Spleen (tissue), 11 donors: Measurements from ENCODE around the gene BRINP3. TPM values are rescaled to one million over a fixed set of nuclear protein-coding genes. Genes with fewer than 3 reads are reported as not detected.

ENCODE experiments used
- DNase-seq: peaks from one replicate; pipeline ENCODE4 v3.0.0-alpha.2; 2020
- H3K27ac ChIP-seq, 8 donors: fragments of 200-600 bp; sonication (generic) in 7 of 8; 1 replicate in 4 of 8; 2 replicates in 4 of 8; pipeline versions ENCODE4 v1.5.0 to v1.8.0; 2016 to 2021; ENCODE audit warnings: inconsistent platforms in 4 of 8, mild to moderate bottlenecking in 4 of 8, moderate library complexity in 1 of 8
- H3K27me3 ChIP-seq, 7 donors: fragments of 200-600 bp; sonication (generic) in 6 of 7; replicated peaks in 1 of 7; 1 replicate in 4 of 7; 2 replicates in 3 of 7; pipeline versions ENCODE4 v1.5.0 to v1.8.0; 2016 to 2021; ENCODE audit warnings: inconsistent platforms in 3 of 7, mild to moderate bottlenecking in 1 of 7
- H3K36me3 ChIP-seq, 6 donors: fragments of 200-600 bp; sonication (generic) in 5 of 6; 1 replicate in 4 of 6; 2 replicates in 2 of 6; pipeline versions ENCODE4 v1.5.0 to v1.8.0; 2016 to 2021; ENCODE audit warnings: inconsistent platforms in 2 of 6
- H3K4me1 ChIP-seq, 6 donors: fragments of 200-600 bp; sonication (generic) in 5 of 6; 1 replicate in 3 of 6; 2 replicates in 3 of 6; pipeline versions ENCODE4 v1.5.0 to v1.8.0; 2016 to 2021; ENCODE audit warnings: inconsistent platforms in 3 of 6
- H3K4me3 ChIP-seq, 8 donors: fragments of 200-600 bp; sonication (generic) in 7 of 8; 1 replicate in 4 of 8; 2 replicates in 4 of 8; pipeline versions ENCODE4 v1.5.0 to v1.8.0; 2016 to 2021; ENCODE audit warnings: inconsistent platforms in 4 of 8, mild to moderate bottlenecking in 4 of 8, moderate library complexity in 2 of 8
- H3K9me3 ChIP-seq, 8 donors: fragments of 200-600 bp; sonication (generic) in 7 of 8; 1 replicate in 4 of 8; 2 replicates in 4 of 8; pipeline versions ENCODE4 v1.5.0 to v1.8.0; 2016 to 2021; ENCODE audit warnings: inconsistent platforms in 4 of 8
- CTCF ChIP-seq, 11 experiments: fragments of 200-600 bp in 7 of 11; fragments of 450-650 bp in 4 of 11; sonication (generic) in 4 of 11; IDR thresholded peaks in 8 of 11; conservative IDR thresholded peaks in 3 of 11; 1 replicate in 7 of 11; 2 replicates in 4 of 11; pipeline versions ENCODE4 v1.4.0 to v1.8.0; 2016 to 2021; ENCODE audit warnings: antibody characterized with exemption in 11 of 11, inconsistent platforms in 4 of 11, mild to moderate bottlenecking in 1 of 11
- POLR2A ChIP-seq, 3 donors: fragments of 450-650 bp; IDR thresholded peaks; one replicate each; pipeline ENCODE4 v1.5.1; 2017; ENCODE audit warnings: antibody characterized with exemption in 3 of 3, mild to moderate bottlenecking in 1 of 3
- POLR2AphosphoS5 ChIP-seq, 3 donors: sonication (generic); formaldehyde crosslinking; IDR thresholded peaks; one replicate each; pipeline ENCODE4 v1.5.1; 2017; ENCODE audit warnings: antibody characterized with exemption in 3 of 3
- WGBS, 5 donors: extraction: QIAGEN DNeasy Blood & Tissue Kit in 3 of 5; methylation state at CpG; one replicate each; pipeline versions ENCODE4 v1.1.5 to v1.1.7; 2013 to 2018; 5-methylcytosine and 5-hydroxymethylcytosine counted together
- intact Hi-C: fragments of 100-400 bp; cut with DNase I; formaldehyde crosslinking; loops from one replicate; pipeline ENCODE4 v1.15.0; 2023; ENCODE audit warnings: low total_unique reads
- polyA plus RNA-seq, 3 donors: library from polyadenylated mRNA; stranded (reverse); fragments of 200-250 nt; gene quantifications; one replicate each; pipeline ENCODE4 v1.2.1, GENCODE V29; 2013
- total RNA-seq, 7 donors: library from RNA; depleted of rRNA in 3 of 7; stranded (reverse); fragments of >200 nt in 3 of 7; fragmentation: NEBNext Ultra II Directional in 4 of 7; extraction: Animal tissue kit (Norgen Biotek cat#: 25700) in 4 of 7; gene quantifications; one replicate each; pipeline versions ENCODE4 v1.1.0 to v1.2.1, GENCODE V29; 2016 to 2021
- donor health status: healthy with polysubstance abuse.
- donor health status: DM: no; HTN: no; CAD: no; lungs with moderate emphysema.
- donor health status: DM: no; HTN: no; CAD: no.
- donor health status: Bipolar disorder and iron deficiency.
- donor health status: healthy.
- donor health status: DM: no; HTN: no; CAD: no.
- donor health status: DM: yes; HTN: yes; CAD: no.

Gene BRINP3
- total and polyA plus RNA-seq, 10 donors: not detected

- no peak for DNase-seq
- intact Hi-C loops: no loop called here
- Histone ChIP-seq H3K4me1 (no peaks in the 10 kb centered on the region), H3K27ac (no peak overlapping the region), H3K4me3 (no peak overlapping the region), H3K27me3 (peaks cover 0 to 35% (median 21%) of the 10 kb centered on the region in 7 donors), H3K9me3 (no peaks in the 10 kb centered on the region), H3K36me3 (no peaks in the 10 kb centered on the region)
- TF ChIP-seq POLR2AphosphoS5 (IDR thresholded peaks at IDR 0.05) (no peak), POLR2A (IDR thresholded peaks at IDR 0.05) (no peak), CTCF (IDR thresholded peaks at IDR 0.05 in 8 of 11, conservative IDR thresholded peaks at IDR 0.05 in 3 of 11) (no peak)
- 82 to 98% (median 89%) methylated on average over 1 of the region's 1 CpG for WGBS, 5 donors
These were observed 5.2 kb downstream of the BRINP3 start for GRCh38 chr1:190472494-190472893.

GRCh38 chr1:190472042-190472441 lies 5.6 kb downstream of the BRINP3 start:
- H3K9me3 ChIP-seq: no peaks in the 10 kb centered on the region
- no peaks in the 10 kb centered on the region for H3K4me1 ChIP-seq
- TF ChIP-seq POLR2AphosphoS5 (IDR thresholded peaks at IDR 0.05) (no peak), CTCF (IDR thresholded peaks at IDR 0.05 in 8 of 11, conservative IDR thresholded peaks at IDR 0.05 in 3 of 11) (no peak), POLR2A (IDR thresholded peaks at IDR 0.05) (no peak)
- WGBS, 5 donors: 56 to 81% (median 77%) methylated on average over 2 of the region's 2 CpGs
- H3K36me3 ChIP-seq: no peaks in the 10 kb centered on the region
- H3K4me3 ChIP-seq: no peak overlapping the region
- H3K27me3 ChIP-seq: peaks cover 0 to 30% (median 21%) of the 10 kb centered on the region in 7 donors
- no peak overlapping the region for H3K27ac ChIP-seq
- intact Hi-C loops: no loop called here
- DNase-seq: no peak

GRCh38 chr1:190464690-190465089 lies 13.0 kb downstream of the BRINP3 start:
- WGBS, 5 donors: 53 to 66% (median 61%) methylated on average over 2 of the region's 2 CpGs
- no peak overlapping the region for H3K4me3 ChIP-seq
- TF ChIP-seq CTCF (IDR thresholded peaks at IDR 0.05 in 8 of 11, conservative IDR thresholded peaks at IDR 0.05 in 3 of 11) (no peak), POLR2AphosphoS5 (IDR thresholded peaks at IDR 0.05) (no peak), POLR2A (IDR thresholded peaks at IDR 0.05) (no peak)
- no peaks in the 10 kb centered on the region for H3K27me3 ChIP-seq
- no peaks in the 10 kb centered on the region for H3K36me3 ChIP-seq
- intact Hi-C loops: no loop called here
- H3K4me1 ChIP-seq: no peaks in the 10 kb centered on the region
- DNase-seq: no peak
- no peak overlapping the region for H3K27ac ChIP-seq
- no peaks in the 10 kb centered on the region for H3K9me3 ChIP-seq

GRCh38 chr1:190456129-190456528 lies 21.5 kb downstream of the BRINP3 start:
- H3K36me3 ChIP-seq: no peaks in the 10 kb centered on the region

More at GRCh38 chr1:190456129-190456528, 21.5 kb downstream of the BRINP3 start:
- no peak overlapping the region for H3K4me3 ChIP-seq
- H3K27ac ChIP-seq: no peak overlapping the region
- no peak for DNase-seq
- no peak for TF ChIP-seq POLR2AphosphoS5 (IDR thresholded peaks at IDR 0.05)
- no peak for TF ChIP-seq POLR2A (IDR thresholded peaks at IDR 0.05)
- no peak for TF ChIP-seq CTCF (IDR thresholded peaks at IDR 0.05 in 8 of 11, conservative IDR thresholded peaks at IDR 0.05 in 3 of 11)
- no peaks in the 10 kb centered on the region for H3K9me3 ChIP-seq
- no peaks in the 10 kb centered on the region for H3K27me3 ChIP-seq
- WGBS, 5 donors: 81 to 92% (median 87%) methylated on average over 3 of the region's 3 CpGs
- intact Hi-C loops: no loop called here
- no peaks in the 10 kb centered on the region for H3K4me1 ChIP-seq
